NCI-H2107 (cell line): ENCODE data around the gene KIAA1210.
A peak's percentile ranks its signal among the peaks of the same experiment; 100 is the strongest.

Source experiments
- DNase-seq: peaks from one replicate; lab custom pipeline; 2025; lab: John Stamatoyannopoulos, UW

The KIAA1210 gene

GRCh38 chrX:119127650-119128049 lies at the start of gene KIAA1210:
Gene KIAA1210 (minus strand): TSS chrX:119127812. CDS start chrX:119123642, 4,170 bp downstream.
- no peak for DNase-seq

DNA sequence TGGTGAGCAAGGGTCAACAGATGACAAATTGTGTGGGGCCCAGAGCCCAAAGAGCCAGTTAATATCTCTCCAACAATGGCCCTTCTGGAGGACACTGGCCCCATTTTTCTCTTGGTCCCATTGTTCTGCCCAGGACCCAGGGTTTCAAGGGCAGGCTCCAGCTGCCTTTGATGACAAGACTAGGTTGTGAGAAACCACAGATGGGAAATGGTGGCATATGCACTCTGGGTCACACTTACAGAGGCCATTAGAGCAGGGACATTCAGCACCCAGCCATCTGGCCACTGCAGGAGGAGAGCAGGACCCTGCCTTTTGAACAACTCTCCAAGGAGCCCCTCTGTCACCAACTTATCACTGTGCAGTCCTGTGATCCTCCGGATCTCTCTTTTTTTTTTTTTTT lies 49.7 kb upstream of the KIAA1210 start:
- no peak for DNase-seq

- DNase-seq = no peak
Observed at GRCh38 chrX:119174900-119175299, 47.3 kb upstream of the KIAA1210 start.

GRCh38 chrX:119168104-119168503 lies 40.5 kb upstream of the KIAA1210 start:
- DNase-seq = no peak

DNA sequence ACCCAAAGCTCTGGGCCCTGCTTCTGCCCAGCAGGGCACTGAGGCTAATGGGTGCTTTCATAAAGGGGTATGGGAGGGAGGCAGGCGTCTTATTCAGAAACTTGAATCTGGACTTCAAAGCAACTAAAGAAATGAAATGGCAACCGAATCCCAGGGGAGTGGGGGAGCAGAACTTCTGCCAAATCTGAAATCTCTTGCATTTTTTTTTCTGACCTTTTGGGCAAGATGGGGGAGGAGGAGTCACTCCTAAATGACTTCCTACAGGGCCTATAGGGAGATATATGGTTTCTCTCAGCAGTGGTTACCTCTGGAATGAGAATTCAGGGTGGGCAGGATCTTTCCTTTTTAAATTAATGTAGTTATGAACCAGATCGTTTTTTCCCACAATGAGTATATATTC lies 30.6 kb upstream of the KIAA1210 start:
- no peak for DNase-seq

GRCh38 chrX:119156241-119156640 lies 28.6 kb upstream of the KIAA1210 start:
- no peak for DNase-seq

- DNase-seq = no peak
Observed at GRCh38 chrX:119155416-119156035, 27.9 kb upstream of the KIAA1210 start.

DNA sequence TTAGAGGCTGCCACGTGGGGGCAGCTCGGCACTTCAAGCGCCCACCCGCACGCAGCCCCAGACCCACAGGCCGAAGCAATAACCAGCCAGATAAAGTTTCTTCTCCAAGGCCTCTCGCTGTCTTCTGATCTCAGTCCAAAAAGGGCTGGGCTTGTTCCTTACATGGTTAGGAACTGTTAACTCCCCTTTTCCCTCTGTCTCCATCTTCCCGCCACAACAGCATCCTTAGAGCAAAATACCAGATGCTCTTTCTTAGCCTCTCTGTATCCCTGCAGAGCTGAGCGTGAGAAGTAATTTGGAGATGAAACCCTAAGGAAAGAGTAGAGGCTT lies 23.4 kb upstream of the KIAA1210 start:
- DNase-seq = no peak

DNA sequence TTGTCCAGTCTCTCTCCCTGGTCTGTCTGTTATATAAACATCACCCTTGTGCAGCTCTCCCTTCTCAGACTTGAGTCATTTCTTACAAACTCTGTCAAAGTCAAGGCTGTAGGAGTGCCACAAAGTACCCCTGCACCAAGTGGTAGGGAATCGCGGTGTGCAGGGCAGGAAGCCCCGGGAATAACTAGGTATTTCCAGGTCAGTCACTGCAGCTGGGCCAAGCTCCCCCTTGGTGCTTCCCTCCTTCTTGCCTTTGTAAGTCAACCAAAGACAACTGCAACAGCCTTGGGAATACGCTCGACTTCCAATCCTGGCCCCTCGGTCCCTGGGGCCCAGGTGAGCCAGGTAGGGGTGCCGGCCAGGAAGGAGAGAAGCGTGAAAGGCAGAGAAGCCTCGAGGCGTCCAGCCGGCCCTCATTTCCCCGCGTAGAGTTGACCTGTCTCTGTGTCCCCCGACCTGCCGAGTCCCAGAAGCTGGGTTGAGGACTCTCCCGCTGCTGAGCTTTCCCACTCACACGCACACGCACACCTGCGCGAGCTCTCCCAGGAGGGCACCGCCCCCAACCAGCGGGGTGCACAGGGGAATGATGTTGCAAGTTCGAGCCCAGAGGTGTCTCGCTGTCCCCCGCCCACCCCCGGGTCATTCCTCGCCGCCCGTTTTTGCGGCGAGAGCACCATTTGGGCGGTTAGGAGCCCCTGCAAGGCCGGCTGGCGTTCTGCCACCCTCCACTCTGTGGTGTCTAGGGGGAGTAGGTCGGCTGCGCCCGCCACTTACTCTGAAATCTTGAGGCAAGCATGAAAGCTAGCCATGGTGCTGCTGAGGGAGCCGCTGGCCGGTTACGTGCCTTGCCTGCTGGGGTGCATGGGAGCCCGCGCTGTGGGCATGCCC lies 22.8 kb upstream of the KIAA1210 start:
- DNase-seq = no peak

DNA sequence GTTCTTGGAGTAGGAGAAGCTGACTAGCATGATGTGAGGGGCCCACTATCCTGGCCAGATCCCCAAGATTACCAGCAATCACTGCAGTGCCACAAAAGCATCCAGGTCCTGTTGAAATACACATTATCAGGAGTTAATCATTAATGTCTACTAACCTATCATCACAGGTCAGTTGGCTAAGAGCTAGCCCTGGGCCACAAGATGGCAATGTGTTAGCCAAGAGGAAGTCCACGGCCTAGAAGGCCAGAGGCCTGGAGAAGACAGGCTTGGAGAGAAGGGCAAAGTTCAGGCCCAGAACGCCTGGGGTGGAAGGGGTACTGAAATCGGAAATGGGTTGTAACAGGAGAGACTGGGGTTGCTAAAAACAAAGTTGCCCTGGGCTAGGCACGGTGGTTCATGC lies 19.9 kb upstream of the KIAA1210 start:
- no peak for DNase-seq

DNA sequence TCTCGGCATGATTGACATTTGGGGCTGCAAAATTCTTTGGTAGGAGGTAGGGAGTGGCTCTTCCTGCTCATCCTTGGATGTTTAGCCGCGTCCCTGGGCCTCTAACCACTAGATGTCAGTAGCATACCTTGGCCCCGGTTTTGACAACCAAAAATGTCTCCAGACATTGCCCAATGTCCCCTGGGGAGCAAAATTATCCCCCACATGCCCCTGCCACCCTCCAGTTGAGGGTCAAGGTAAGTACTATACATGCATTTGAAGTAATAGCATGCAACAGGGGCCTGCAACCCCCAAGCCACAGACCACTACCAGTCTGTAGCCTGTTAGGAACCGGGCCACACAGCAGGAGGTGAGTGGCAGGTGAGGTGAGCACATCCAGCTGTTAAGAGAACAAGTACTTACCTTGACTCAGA lies 17.6 kb upstream of the KIAA1210 start:
- DNase-seq = no peak

DNA sequence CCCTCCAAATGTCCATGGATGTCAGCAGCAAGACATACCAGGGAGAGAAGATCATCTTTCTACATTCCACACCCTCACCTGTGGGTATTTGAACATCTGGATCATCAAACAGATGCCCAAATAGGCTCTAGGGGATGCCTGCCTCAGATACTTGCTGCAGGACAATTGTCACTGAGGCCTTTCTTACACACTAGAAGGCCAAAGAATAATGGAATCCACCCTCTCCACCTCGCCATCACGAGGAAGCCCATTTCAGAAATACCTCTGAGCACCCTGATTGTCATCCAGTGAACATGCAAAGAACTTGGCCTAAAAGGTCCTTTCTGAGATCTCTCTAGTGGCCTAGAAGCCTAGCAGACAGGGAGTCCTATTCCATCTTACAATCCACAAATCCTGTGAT lies 6.9 kb upstream of the KIAA1210 start:
- no peak for DNase-seq

DNA sequence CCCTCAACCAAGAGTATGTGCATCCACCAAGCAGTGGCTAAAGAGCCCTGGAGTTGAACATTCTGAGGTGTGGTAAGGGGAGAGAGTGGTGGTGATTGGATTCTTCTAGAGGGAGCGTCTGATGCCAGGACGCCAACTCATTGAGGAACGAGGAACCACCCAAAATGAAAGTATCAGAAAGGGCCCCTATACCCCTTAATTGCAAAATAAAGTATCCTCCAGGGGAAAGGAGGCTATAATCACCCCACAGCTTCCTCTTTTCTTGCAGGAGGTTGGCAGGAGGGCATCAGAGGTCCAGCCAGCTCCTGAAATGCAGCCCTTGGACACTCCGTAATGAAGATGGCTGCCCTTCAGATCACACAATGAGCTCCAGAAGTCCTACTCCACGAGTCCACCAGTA lies 5.3 kb upstream of the KIAA1210 start:
- DNase-seq = no peak

GRCh38 chrX:119132316-119132715 lies 4.7 kb upstream of the KIAA1210 start:
- no peak for DNase-seq

DNA sequence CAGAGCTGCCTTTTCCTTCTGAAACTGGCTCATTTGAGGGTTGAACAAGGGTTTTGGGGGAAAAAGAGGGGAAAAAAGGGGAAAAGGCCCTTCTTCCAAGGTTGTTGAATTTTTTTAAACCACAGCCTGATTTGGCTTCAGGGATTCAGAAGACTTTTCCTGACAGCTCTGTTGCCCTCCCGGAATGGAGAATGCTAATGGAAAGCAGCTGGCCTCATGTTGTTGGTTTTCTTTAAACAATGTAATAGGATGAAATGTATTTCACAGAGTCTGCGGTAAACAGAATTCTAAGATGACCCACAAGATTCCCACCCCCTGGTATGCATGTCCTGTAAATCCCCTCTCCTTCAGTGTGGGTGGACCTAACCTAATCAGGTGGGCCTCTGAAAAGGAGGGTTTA lies 3.3 kb upstream of the KIAA1210 start:
- DNase-seq = no peak

GRCh38 chrX:119121341-119121740 lies 6.3 kb downstream of the KIAA1210 start:
- DNase-seq = no peak

DNA sequence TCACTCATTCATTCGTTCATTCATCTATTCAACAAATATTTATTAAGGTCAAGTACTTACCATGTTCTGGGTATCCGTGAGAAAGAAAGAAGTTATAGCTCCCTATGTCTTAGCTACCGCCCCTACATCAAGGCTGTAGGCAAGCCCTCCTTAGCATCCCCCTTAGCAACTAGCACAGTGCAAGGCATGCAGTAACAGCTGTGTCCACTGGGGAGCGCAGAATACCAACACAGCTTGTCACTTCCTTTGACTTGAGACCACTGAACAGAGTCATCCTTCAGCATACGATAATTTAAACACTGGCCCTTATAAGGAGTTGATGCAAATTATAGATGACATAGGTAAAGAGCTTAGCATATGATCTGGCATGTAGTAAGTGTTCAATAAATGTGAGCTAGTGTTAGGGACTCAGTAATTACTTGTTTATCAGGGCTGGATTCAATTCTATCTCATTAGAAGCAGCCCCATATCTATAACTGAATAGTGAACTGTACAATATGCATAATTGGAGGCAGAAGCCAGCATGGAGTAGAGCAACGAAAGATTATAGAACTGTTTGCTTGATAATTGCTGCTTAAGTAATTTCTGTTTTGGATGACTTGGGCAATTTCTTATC lies 8.7 kb downstream of the KIAA1210 start:
- DNase-seq = peak; percentile 1

GRCh38 chrX:119107206-119107605 lies 20.4 kb downstream of the KIAA1210 start:
- DNase-seq = no peak

DNA sequence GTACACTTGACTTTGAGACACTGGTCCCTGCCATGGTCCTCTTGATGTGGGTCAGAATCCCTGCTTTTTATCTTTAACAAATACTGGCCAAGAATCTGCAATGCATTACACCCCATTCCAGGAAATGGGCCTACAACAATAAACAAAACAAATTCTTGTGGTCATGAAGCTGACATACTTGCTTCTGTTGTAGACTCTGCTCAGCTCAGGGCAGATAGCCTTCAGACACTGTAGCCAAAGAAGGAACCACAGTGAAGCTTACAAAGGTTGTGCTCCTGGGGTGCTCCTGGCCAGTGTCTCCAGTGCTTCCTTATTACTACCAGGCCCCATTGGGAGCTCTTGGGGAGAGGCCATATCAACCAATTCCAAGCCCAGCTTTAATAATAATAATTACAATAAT lies 21.8 kb downstream of the KIAA1210 start:
- DNase-seq = no peak

DNA sequence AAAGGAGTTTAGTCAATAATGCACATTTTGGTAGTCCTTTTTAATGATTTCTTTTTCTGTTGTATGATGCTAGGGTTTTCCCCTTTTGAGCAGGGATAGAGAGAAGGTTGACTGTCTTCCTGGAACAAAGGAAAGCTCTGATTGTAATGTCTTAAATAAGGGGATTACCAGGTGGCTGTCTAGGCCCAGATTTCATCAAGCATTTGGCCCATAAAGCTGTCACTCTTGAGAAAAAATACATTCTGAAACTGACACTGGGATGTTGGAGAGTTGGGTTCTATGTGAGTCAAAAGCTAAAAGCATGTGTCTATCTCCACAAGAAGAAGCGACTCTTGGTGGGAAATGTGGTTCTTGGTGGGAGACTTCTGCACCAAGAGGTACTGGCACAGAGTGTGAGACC lies 26.4 kb downstream of the KIAA1210 start:
- DNase-seq = no peak

GRCh38 chrX:119095936-119096335 lies 31.7 kb downstream of the KIAA1210 start:
- DNase-seq = no peak

DNA sequence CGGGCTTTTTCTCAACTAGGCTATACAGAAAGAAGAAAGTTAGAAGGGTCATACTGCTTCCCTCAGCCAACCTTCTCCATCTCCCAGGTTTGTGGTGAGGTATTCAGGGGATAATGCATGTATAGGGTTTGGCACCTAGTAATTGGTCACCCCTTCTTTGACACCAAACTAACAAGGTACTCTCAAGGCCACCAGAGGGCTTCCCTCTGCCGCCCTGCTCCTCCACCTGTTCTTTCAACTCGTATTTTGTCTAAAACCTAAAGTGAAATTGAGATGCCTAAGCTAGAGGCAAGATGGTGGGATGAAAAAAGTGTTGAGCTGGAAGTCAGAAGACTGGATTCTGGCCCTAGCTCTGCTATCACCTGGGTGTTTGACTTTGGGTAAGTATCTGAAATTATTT lies 32.8 kb downstream of the KIAA1210 start:
- DNase-seq = no peak

- DNase-seq = no peak
Observed at GRCh38 chrX:119093991-119094735, 33.4 kb downstream of the KIAA1210 start.
